ENCODE results near the gene EIF2D. TPM values are rescaled to one million over a fixed set of nuclear protein-coding genes. Genes with fewer than 3 reads are reported as not detected.
"Not testable (repeated sequence)": the region's sequence is repeated elsewhere in the genome, so short reads cannot be mapped to it uniquely, and the experiment has no call there.

The EIF2D gene
- total RNA-seq, 1 donor from 2014 or later: 29.2 TPM

DNA sequence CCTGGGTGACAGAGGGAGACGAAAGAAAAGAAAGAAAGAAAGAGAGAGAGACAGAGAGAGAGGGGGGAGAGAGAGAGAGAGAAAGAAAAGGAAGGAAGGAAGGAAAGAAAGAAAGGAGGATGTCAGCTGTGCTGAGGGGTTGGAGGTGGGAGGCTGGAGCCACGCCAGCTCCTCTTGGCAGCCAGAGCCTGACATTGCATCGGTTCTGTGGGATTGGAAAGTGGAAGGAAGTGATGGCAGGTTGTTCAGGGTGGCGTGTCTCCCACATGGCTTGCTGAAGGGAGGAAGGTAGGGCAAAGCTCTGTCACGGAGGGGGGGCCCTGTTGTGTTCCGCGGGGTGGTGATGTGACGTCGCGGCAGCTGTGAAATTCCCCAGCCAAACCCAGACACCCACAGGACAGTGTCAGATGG lies 30.7 kb downstream of the EIF2D start:
- Histone ChIP-seq H3K27ac (replicated peaks) (no peak overlapping the region), H3K27me3 (ENCODE audit: low read depth) (no peaks in the 10 kb centered on the region), H3K4me3 (no peak overlapping the region), H3K4me1 (peaks cover 39% of the 10 kb centered on the region), H3K36me3 (peaks cover 18% of the 10 kb centered on the region), H3K9me3 (replicated peaks) (no peaks in the 10 kb centered on the region)
- intact Hi-C loops (cut with micrococcal nuclease): loop anchor here (5.0 kb wide), 1 partner anchor 89 kb away; no protein-coding TSS in a partner anchor
- TF ChIP-seq, protein P1, sequence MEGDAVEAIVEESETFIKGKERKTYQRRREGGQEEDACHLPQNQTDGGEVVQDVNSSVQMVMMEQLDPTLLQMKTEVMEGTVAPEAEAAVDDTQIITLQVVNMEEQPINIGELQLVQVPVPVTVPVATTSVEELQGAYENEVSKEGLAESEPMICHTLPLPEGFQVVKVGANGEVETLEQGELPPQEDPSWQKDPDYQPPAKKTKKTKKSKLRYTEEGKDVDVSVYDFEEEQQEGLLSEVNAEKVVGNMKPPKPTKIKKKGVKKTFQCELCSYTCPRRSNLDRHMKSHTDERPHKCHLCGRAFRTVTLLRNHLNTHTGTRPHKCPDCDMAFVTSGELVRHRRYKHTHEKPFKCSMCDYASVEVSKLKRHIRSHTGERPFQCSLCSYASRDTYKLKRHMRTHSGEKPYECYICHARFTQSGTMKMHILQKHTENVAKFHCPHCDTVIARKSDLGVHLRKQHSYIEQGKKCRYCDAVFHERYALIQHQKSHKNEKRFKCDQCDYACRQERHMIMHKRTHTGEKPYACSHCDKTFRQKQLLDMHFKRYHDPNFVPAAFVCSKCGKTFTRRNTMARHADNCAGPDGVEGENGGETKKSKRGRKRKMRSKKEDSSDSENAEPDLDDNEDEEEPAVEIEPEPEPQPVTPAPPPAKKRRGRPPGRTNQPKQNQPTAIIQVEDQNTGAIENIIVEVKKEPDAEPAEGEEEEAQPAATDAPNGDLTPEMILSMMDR (IDR thresholded peaks at IDR 0.05; ENCODE audit: borderline replicate concordance): no peak
- peak; percentile 27 for DNase-seq

DNA sequence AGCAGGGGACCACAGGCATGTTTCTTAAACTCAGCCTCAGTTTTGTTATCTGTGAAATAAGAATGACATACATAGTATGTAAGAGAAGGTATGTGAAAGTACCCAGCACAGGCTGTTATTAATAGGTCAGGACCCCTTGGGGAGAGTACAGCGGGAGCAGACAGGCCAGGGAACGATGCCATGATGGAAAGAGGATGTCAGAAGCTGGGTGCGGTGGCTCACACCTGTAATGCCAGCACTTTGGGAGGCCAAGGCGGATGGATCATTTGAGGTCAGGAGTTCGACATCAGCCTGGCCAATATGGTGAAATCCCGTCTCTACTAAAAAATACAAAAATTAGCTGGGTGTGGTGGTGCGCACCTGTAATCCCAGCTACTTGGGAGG lies 31.2 kb downstream of the EIF2D start:
- H3K4me1 ChIP-seq: peaks cover 44% of the 10 kb centered on the region
- intact Hi-C loops (cut with micrococcal nuclease): loop anchor here (5.0 kb wide), 1 partner anchor 89 kb away; no protein-coding TSS in a partner anchor
- H3K27me3 ChIP-seq (ENCODE audit: low read depth); DNase-seq; H3K9me3 ChIP-seq (replicated peaks); H3K27ac ChIP-seq (replicated peaks); H3K4me3 ChIP-seq: not testable (repeated sequence)
- H3K36me3 ChIP-seq: peaks cover 13% of the 10 kb centered on the region

GRCh38 chr1:206580438-206581113 lies 31.7 kb downstream of the EIF2D start:
- no peak for DNase-seq
- H3K36me3 ChIP-seq: peaks cover 9% of the 10 kb centered on the region
- peaks cover 49% of the 10 kb centered on the region for H3K4me1 ChIP-seq
- H3K9me3 ChIP-seq (replicated peaks): no peaks in the 10 kb centered on the region
- TF ChIP-seq, protein P1 (IDR thresholded peaks at IDR 0.05; ENCODE audit: borderline replicate concordance): no peak
- no peaks in the 10 kb centered on the region for H3K27me3 ChIP-seq (ENCODE audit: low read depth)
- intact Hi-C loops (cut with micrococcal nuclease): loop anchor here (5.0 kb wide), 1 partner anchor 88 kb away; no protein-coding TSS in a partner anchor
- no peak overlapping the region for H3K4me3 ChIP-seq
- H3K27ac ChIP-seq (replicated peaks): peak overlapping the region; percentile 45

DNA sequence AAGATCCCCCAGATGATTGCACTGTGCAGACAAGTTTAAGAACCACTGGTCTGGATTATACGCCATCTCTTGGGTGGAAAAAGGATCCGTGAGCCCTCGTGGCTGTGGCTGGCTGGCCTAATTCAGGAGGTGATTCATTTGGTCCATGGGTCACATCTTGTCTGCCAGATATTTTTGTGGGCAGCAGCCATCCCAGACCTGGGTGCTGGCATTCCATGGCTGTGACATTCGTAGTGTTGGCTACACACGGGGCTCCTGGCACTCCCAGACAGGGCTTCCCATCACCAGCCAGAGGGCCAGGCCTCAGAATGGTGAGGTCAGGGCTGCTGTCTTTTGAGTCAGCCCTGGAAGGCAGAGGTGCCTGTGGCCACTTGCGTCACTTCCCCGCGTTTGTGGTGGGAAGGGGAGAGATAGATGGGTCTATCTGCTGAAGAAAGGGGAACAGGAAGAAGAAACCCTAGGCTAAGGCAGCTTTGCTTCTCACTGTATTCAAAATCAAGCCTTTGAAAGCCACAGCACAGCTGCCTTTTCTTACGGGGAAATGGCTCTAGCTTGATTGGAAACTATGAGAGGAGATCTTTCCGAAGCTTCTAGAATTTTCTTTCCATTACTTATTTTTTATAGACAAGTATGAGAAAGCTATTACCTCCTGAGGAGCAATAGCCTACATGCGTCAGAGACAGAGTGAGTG lies 32.4 kb downstream of the EIF2D start:
- Histone ChIP-seq H3K36me3 (peaks cover 2% of the 10 kb centered on the region), H3K4me3 (no peak overlapping the region), H3K4me1 (peaks cover 53% of the 10 kb centered on the region), H3K27ac (replicated peaks) (peak overlapping the region; percentile 45), H3K9me3 (replicated peaks) (no peaks in the 10 kb centered on the region), H3K27me3 (ENCODE audit: low read depth) (no peaks in the 10 kb centered on the region)
- TF ChIP-seq, protein P1 (IDR thresholded peaks at IDR 0.05; ENCODE audit: borderline replicate concordance): no peak
- intact Hi-C loops (cut with micrococcal nuclease): loop anchor here (5.0 kb wide), 1 partner anchor 88 kb away; no protein-coding TSS in a partner anchor
- peak; percentile 64 for DNase-seq

- no peaks in the 10 kb centered on the region for H3K9me3 ChIP-seq (replicated peaks)
- TF ChIP-seq, protein P1 (IDR thresholded peaks at IDR 0.05; ENCODE audit: borderline replicate concordance): no peak
- no peaks in the 10 kb centered on the region for H3K36me3 ChIP-seq
- intact Hi-C loops (cut with micrococcal nuclease): no loop called here
- H3K27ac ChIP-seq (replicated peaks): peak overlapping the region; percentile 45
- H3K27me3 ChIP-seq (ENCODE audit: low read depth): no peaks in the 10 kb centered on the region
- H3K4me1 ChIP-seq: peaks cover 52% of the 10 kb centered on the region
- no peak for DNase-seq
- no peak overlapping the region for H3K4me3 ChIP-seq
These were observed 33.3 kb downstream of the EIF2D start for GRCh38 chr1:206578978-206579374.

Data from left ventricle myocardium inferior (tissue), 1 donor.